Measurements from ENCODE around the gene EID2. TPM values are rescaled to one million over a fixed set of nuclear protein-coding genes. Genes with fewer than 3 reads are reported as not detected.

EID2 gene
- total and polyA plus RNA-seq, 10 of the 15 experiments (the other 5 are each of a cell fraction or from before 2014, with no cell fraction given): 1.6 to 11.4 (median 7.0) TPM

DNA sequence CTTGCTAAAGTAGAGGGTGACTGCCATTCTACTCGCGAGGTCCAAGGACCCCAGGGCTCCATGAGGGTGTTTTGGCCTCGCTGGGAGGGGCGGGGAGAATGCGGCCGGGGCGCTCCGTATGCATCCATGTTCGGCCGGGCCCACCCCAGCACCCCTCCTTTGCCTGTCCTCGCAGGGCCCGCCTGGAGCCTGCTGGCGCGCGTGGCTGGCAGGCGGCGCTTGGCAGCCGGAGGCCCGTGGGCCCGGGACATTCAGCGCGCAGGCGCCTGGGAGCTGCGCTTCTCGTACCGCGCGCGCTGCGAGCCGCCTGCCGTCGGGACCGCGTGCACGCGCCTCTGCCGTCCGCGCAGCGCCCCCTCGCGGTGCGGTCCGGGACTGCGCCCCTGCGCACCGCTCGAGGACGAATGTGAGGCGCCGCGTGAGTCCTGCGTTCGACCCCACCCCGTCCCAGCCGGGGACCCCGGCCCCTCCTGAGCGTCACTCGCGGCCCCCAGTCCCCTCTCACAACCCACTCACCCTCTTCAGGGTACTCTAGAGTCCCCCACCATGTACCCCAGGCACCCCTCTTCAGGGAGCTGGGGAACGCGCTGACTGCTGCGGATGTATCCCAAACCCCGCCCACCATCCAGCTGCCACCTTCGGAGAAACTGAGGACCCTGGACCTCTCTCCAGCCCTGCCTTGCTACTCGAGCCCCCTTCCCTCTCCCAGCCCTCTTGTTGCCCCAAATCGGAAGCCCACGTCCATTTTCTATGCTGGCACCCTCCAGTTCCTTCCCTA, 37.1 kb downstream of the EID2 start (continued):
- TF ChIP-seq STAT1 (conservative IDR thresholded peaks at IDR 0.05) (0 out of 2 replicates have a peak, but pooled peaks have one; percentile 33), ESRRA (IDR thresholded peaks at IDR 0.05; ENCODE audit: low read length) (no peak), BRCA1 (IDR thresholded peaks at IDR 0.05; ENCODE audit: low read depth, low read length) (no peak), RFX5 (IDR thresholded peaks at IDR 0.05; ENCODE audit: low read depth, low read length) (no peak), EED (IDR thresholded peaks at IDR 0.05; ENCODE audit: low read depth) (no peak), STAT3 (IDR thresholded peaks at IDR 0.05; ENCODE audit: low read depth, low read length) (no peak), HDAC6 (IDR thresholded peaks at IDR 0.05; ENCODE audit: unreplicated experiment) (no peak), PAX8 (IDR thresholded peaks at IDR 0.05) (no peak), ASH2L (IDR thresholded peaks at IDR 0.05; ENCODE audit: borderline replicate concordance, low read depth) (no peak), NR2C1 (IDR thresholded peaks at IDR 0.05) (no peak), EGR1 (IDR thresholded peaks at IDR 0.05; ENCODE audit: borderline replicate concordance in 1 of 2, low read depth in 2 of 2, low read length in 2 of 2) (no peak), YBX1 (IDR thresholded peaks at IDR 0.05) (no peak), SREBF2 (IDR thresholded peaks at IDR 0.05; ENCODE audit: low read length) (no peak), IKZF1 (conservative IDR thresholded peaks at IDR 0.05) (peak; percentile 72), EZH2 (IDR thresholded peaks at IDR 0.05; ENCODE audit: borderline replicate concordance, control insufficient read depth, low read depth, low read length) (no peak), SIN3A (IDR thresholded peaks at IDR 0.05; ENCODE audit: low read depth, low read length) (no peak)
- TF ChIP-seq, protein P1, sequence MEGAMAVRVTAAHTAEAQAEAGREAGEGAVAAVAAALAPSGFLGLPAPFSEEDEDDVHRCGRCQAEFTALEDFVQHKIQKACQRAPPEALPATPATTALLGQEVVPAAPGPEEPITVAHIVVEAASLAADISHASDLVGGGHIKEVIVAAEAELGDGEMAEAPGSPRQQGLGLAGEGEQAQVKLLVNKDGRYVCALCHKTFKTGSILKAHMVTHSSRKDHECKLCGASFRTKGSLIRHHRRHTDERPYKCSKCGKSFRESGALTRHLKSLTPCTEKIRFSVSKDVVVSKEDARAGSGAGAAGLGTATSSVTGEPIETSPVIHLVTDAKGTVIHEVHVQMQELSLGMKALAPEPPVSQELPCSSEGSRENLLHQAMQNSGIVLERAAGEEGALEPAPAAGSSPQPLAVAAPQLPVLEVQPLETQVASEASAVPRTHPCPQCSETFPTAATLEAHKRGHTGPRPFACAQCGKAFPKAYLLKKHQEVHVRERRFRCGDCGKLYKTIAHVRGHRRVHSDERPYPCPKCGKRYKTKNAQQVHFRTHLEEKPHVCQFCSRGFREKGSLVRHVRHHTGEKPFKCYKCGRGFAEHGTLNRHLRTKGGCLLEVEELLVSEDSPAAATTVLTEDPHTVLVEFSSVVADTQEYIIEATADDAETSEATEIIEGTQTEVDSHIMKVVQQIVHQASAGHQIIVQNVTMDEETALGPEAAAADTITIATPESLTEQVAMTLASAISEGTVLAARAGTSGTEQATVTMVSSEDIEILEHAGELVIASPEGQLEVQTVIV (IDR thresholded peaks at IDR 0.05; ENCODE audit: borderline replicate concordance, partially characterized antibody): no peak
- TF ChIP-seq, protein P2, sequence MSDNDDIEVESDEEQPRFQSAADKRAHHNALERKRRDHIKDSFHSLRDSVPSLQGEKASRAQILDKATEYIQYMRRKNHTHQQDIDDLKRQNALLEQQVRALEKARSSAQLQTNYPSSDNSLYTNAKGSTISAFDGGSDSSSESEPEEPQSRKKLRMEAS (IDR thresholded peaks at IDR 0.05; ENCODE audit: low read depth, low read length): 0 out of 2 replicates have a peak, but pooled peaks have one; percentile 67
- TF ChIP-seq, protein P3, sequence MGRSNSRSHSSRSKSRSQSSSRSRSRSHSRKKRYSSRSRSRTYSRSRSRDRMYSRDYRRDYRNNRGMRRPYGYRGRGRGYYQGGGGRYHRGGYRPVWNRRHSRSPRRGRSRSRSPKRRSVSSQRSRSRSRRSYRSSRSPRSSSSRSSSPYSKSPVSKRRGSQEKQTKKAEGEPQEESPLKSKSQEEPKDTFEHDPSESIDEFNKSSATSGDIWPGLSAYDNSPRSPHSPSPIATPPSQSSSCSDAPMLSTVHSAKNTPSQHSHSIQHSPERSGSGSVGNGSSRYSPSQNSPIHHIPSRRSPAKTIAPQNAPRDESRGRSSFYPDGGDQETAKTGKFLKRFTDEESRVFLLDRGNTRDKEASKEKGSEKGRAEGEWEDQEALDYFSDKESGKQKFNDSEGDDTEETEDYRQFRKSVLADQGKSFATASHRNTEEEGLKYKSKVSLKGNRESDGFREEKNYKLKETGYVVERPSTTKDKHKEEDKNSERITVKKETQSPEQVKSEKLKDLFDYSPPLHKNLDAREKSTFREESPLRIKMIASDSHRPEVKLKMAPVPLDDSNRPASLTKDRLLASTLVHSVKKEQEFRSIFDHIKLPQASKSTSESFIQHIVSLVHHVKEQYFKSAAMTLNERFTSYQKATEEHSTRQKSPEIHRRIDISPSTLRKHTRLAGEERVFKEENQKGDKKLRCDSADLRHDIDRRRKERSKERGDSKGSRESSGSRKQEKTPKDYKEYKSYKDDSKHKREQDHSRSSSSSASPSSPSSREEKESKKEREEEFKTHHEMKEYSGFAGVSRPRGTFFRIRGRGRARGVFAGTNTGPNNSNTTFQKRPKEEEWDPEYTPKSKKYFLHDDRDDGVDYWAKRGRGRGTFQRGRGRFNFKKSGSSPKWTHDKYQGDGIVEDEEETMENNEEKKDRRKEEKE (IDR thresholded peaks at IDR 0.05): no peak
- TF ChIP-seq, protein P4, sequence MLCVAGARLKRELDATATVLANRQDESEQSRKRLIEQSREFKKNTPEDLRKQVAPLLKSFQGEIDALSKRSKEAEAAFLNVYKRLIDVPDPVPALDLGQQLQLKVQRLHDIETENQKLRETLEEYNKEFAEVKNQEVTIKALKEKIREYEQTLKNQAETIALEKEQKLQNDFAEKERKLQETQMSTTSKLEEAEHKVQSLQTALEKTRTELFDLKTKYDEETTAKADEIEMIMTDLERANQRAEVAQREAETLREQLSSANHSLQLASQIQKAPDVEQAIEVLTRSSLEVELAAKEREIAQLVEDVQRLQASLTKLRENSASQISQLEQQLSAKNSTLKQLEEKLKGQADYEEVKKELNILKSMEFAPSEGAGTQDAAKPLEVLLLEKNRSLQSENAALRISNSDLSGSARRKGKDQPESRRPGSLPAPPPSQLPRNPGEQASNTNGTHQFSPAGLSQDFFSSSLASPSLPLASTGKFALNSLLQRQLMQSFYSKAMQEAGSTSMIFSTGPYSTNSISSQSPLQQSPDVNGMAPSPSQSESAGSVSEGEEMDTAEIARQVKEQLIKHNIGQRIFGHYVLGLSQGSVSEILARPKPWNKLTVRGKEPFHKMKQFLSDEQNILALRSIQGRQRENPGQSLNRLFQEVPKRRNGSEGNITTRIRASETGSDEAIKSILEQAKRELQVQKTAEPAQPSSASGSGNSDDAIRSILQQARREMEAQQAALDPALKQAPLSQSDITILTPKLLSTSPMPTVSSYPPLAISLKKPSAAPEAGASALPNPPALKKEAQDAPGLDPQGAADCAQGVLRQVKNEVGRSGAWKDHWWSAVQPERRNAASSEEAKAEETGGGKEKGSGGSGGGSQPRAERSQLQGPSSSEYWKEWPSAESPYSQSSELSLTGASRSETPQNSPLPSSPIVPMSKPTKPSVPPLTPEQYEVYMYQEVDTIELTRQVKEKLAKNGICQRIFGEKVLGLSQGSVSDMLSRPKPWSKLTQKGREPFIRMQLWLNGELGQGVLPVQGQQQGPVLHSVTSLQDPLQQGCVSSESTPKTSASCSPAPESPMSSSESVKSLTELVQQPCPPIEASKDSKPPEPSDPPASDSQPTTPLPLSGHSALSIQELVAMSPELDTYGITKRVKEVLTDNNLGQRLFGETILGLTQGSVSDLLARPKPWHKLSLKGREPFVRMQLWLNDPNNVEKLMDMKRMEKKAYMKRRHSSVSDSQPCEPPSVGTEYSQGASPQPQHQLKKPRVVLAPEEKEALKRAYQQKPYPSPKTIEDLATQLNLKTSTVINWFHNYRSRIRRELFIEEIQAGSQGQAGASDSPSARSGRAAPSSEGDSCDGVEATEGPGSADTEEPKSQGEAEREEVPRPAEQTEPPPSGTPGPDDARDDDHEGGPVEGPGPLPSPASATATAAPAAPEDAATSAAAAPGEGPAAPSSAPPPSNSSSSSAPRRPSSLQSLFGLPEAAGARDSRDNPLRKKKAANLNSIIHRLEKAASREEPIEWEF (IDR thresholded peaks at IDR 0.05; ENCODE audit: insufficient replicate concordance, low read depth, low read length): no peak

Data from GM12878 (cell line).